Islet precursor cell (in vitro differentiated cells): ENCODE data around the gene PTGES3L.
A peak's percentile ranks its signal among the peaks of the same experiment; 100 is the strongest.
"Not testable (repeated sequence)": the region's sequence is repeated elsewhere in the genome, so short reads cannot be mapped to it uniquely, and the experiment has no call there.

Experiments used
- DNase-seq: peaks from one replicate; pipeline ENCODE4 v3.0.0-alpha.2; 2018

Gene PTGES3L

GRCh38 chr17:43014020-43014648 lies 34.3 kb upstream of the PTGES3L start:
- DNase-seq = no peak

DNA sequence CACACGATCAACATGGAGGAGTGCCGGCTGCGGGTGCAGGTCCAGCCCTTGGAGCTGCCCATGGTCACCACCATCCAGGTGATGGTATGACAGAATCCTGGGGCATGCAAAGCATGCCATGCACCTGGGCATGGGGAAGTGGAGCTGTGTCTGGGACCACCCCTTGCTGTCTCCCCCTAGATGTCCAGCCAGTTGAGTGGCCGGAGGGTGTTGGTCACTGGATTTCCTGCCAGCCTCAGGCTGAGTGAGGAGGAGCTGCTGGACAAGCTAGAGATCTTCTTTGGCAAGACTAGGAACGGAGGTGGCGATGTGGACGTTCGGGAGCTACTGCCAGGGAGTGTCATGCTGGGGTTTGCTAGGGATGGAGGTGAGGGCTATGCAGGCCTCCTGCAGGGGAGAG lies 33.4 kb upstream of the PTGES3L start:
- no peak for DNase-seq

- no peak for DNase-seq
These were observed 32.0 kb upstream of the PTGES3L start for GRCh38 chr17:43011728-43012472.

DNA sequence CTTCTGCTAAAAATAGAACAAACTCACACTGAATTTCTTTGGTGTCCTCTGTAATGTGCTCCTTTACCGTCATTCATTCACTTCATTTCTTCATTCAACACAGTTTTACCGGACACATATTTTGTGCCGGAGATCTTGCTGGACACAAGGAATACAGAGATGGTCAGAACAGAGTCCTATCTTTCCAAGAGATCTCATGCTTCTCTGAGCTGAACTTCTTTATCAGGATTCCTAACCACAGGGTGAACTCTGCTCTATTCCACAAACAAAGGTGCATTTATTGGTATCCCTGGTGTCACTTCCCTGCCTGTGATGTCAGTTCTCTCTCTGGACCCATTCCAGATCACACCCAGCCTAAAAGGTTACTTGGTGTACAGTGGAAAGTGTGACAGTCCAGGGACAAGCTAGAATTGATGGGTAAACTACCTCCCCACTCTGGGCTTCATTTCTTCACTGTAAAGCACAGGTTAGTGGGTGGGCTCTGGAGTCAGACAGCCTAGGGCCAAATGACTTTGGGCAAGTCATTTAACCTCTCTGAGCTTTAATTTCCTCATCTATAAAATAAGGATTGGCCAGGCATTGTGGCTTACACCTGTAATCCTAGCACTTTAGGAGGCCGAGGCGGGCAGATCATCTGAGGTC lies 30.9 kb upstream of the PTGES3L start:
- peak; percentile 79 for DNase-seq

GRCh38 chr17:43006639-43007551 lies 27.0 kb upstream of the PTGES3L start, which contains the start of gene IFI35:
TSS of gene IFI35 (plus strand) at chr17:43006784. CDS start at chr17:43006948, 164 bp downstream.
- DNase-seq = peak; percentile 92

- peak; percentile 86 for DNase-seq
These were observed 23.8 kb upstream of the PTGES3L start for GRCh38 chr17:43003542-43004172.

DNA sequence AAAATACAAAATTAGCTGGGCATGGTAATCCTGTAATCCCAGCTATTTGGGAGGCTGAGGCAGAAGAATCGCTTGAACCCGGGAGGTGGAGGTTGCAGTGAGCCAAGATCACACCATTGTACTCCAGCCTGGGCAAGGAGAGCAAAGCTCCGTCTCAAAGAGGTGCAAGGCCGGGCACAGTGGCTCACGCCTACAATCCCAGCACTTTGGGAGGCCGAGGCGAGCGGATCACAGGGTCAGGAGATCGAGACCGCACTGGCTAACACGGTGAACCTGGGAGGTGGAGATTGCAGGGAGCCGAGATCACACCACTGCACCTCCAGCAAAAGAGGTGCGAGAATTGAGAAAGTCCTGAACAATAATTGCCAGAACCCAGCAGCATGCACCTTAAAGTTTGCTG lies 21.0 kb upstream of the PTGES3L start:
- not testable (repeated sequence) for DNase-seq

DNA sequence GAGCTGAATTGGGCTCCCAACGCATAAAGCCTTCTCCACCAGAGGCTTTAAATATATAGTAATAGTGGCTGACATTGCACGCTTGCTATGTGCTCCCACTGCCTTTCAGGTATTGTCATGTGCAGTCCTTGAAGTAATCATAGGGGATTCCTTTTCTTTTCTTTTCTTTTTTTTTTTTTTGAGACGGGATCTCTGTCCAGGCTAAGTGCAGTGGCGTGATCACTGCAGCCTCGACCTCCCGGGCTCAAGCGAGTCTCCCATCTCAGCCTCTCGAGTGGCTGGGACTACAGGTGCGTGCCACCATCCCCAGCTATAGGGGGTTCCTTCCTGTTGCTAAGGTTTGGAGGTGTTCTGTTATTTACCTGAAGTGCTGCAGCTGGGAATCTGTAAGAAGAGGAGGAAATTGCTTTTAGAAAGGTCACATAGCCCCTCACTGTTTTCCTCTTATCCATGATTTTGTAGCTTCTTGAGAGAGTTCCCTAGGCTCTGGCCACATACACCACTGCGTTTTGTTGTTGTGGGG lies 19.2 kb upstream of the PTGES3L start:
- no peak for DNase-seq

GRCh38 chr17:42997984-42998938 lies 18.4 kb upstream of the PTGES3L start, which contains the start of gene RPL27:
TSS of gene RPL27 (plus strand) at chr17:42998419. CDS start at chr17:42998751, 332 bp downstream.
- DNase-seq = peak; percentile 100

- DNase-seq = no peak
These were observed 17.6 kb upstream of the PTGES3L start for GRCh38 chr17:42997390-42997983.

GRCh38 chr17:42993913-42994312 lies 14.0 kb upstream of the PTGES3L start:
- not testable (repeated sequence) for DNase-seq

DNA sequence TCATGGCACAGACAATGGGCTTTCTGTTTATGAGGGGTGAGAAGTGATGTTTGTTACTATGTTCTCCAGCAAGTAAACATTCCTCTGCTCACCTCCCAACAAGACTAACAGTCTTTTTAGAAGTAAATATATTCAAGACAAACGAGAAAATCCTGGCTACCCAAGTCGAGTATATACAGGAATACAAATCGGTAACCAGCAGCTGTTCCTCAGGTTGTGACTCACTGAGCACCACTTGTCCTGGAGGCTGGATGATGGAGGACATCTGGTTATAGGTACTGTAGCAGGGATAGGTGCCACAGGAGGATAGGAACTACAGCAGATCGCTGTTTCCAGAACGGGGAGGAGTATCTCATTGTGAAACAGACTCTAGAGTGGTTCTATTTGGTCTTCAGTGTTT lies 13.0 kb upstream of the PTGES3L start:
- DNase-seq = no peak

- no peak for DNase-seq
These were observed 11.6 kb upstream of the PTGES3L start for GRCh38 chr17:42991471-42991870.

- no peak for DNase-seq
These were observed 10.1 kb upstream of the PTGES3L start for GRCh38 chr17:42989726-42990652.

DNA sequence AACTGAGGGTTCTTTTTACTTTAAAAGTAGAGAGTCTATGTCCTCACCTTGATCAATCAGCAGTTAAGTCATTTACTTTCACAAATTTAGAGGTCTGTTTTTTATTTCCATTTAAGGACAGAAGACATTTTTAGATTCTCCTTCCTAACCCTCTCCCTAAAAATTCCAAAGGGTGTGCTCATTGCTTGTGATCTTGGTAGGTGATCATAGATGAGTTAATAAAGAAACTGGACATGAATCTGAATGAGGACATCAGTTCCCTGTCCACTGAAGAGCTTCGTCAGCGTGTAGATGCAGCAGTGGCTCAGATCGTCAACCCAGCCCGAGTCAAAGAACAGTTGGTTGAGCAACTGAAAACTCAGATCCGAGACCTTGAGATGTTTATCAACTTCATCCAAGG lies 9.3 kb upstream of the PTGES3L start:
- DNase-seq = no peak

DNA sequence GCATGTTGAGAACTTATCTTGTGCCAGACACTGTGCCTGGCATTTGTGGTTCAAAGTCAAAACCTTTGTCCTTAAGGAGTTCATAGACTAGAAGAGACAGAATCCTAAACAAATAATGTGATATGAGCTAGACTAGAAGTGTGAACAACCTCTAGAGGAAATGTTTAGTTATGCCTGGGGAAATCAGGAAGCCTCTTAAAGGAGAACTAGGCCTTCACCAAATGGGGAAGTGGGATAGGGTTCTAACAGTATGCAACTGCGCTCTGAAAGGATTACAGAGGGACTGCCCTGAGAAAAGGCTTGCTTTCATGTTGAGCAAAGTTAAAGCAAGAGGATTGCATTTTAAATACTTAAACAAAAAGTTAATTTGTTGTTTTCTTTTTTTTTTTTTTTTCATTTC lies 5.3 kb upstream of the PTGES3L start:
- DNase-seq = no peak

GRCh38 chr17:42982266-42982665 lies 2.4 kb upstream of the PTGES3L start:
- DNase-seq = no peak

- peak; percentile 87 for DNase-seq
These were observed 1.0 kb upstream of the PTGES3L start for GRCh38 chr17:42980766-42981397.
